ENCODE results near the gene ZNF492. TPM values are rescaled to one million over a fixed set of nuclear protein-coding genes. Genes with fewer than 3 reads are reported as not detected.
"Not testable (repeated sequence)": the region's sequence is repeated elsewhere in the genome, so short reads cannot be mapped to it uniquely, and the experiment has no call there.

ZNF492 gene
- total RNA-seq, 3 donors from 2014 or later (not counting 1 experiment from before 2014, with no cell fraction given), result 0.40 to 0.54 TPM; not detected in 1

- no peak overlapping the region for H3K4me3 ChIP-seq (ENCODE audit: low read length)
- ATAC-seq (no peak), DNase-seq (no peak)
- Mint-ChIP-seq H3K4me3 (no peak overlapping the region), H3K9me3 (peaks cover 2 to 7% of the 10 kb centered on the region in 2 donors), H3K36me3 (no peaks in the 10 kb centered on the region), H3K27ac (no peak overlapping the region), H3K4me1 (no peaks in the 10 kb centered on the region), H3K27me3 (ENCODE audit: low read depth in 2 of 2) (no peaks in the 10 kb centered on the region)
- H3K9me3 ChIP-seq (ENCODE audit: control insufficient read depth, insufficient read depth, low read length), result peaks cover 6% of the 10 kb centered on the region
- intact Hi-C loops (cut with micrococcal nuclease), result no loop called here
- H3K4me1 ChIP-seq (ENCODE audit: control insufficient read depth, insufficient read depth, low read length), result no peaks in the 10 kb centered on the region
- no peak overlapping the region for H3K27ac ChIP-seq (ENCODE audit: low read length)
- TF ChIP-seq CTCF (IDR thresholded peaks at IDR 0.05), result no peak
- peaks cover 2% of the 10 kb centered on the region for H3K27me3 ChIP-seq (ENCODE audit: control insufficient read depth, insufficient read depth, low read length)
- 60% methylated on average over 1 of the region's 1 CpG for WGBS (ENCODE audit: insufficient coverage)
- H3K36me3 ChIP-seq (ENCODE audit: control insufficient read depth, insufficient read depth, low read length), result no peaks in the 10 kb centered on the region
Observed at GRCh38 chr19:22627526-22627925, 6.6 kb upstream of the ZNF492 start.

- Mint-ChIP-seq H3K27ac (no peak overlapping the region), H3K4me1 (no peaks in the 10 kb centered on the region), H3K36me3 (no peaks in the 10 kb centered on the region), H3K9me3 (peaks cover 2 to 7% of the 10 kb centered on the region in 2 donors), H3K4me3 (no peak overlapping the region), H3K27me3 (ENCODE audit: low read depth in 2 of 2) (no peaks in the 10 kb centered on the region)
- TF ChIP-seq CTCF (IDR thresholded peaks at IDR 0.05), result no peak
- H3K9me3 ChIP-seq (ENCODE audit: control insufficient read depth, insufficient read depth, low read length), result peaks cover 6% of the 10 kb centered on the region
- DNase-seq (no peak), ATAC-seq (no peak)
- 95% methylated on average over 6 of the region's 6 CpGs for WGBS (ENCODE audit: insufficient coverage)
- no peaks in the 10 kb centered on the region for H3K36me3 ChIP-seq (ENCODE audit: control insufficient read depth, insufficient read depth, low read length)
- H3K27me3 ChIP-seq (ENCODE audit: control insufficient read depth, insufficient read depth, low read length), result no peaks in the 10 kb centered on the region
- no peak overlapping the region for H3K27ac ChIP-seq (ENCODE audit: low read length)
- peaks cover 2% of the 10 kb centered on the region for H3K4me1 ChIP-seq (ENCODE audit: control insufficient read depth, insufficient read depth, low read length)
- no peak overlapping the region for H3K4me3 ChIP-seq (ENCODE audit: low read length)
- intact Hi-C loops (cut with micrococcal nuclease), result no loop called here
Observed at GRCh38 chr19:22628401-22628800, 5.7 kb upstream of the ZNF492 start.

GRCh38 chr19:22634450-22634827 is 315 bp downstream of the ZNF492 start:
- Mint-ChIP-seq H3K27ac (no peak overlapping the region), H3K27me3 (ENCODE audit: low read depth in 2 of 2) (no peaks in the 10 kb centered on the region), H3K4me1 (no peaks in the 10 kb centered on the region), H3K36me3 (no peaks in the 10 kb centered on the region), H3K4me3 (peak overlapping the region; percentile 89), H3K9me3 (peaks cover 4 to 7% of the 10 kb centered on the region in 2 donors)
- no peak for TF ChIP-seq CTCF (IDR thresholded peaks at IDR 0.05)
- no peaks in the 10 kb centered on the region for H3K27me3 ChIP-seq (ENCODE audit: control insufficient read depth, insufficient read depth, low read length)
- intact Hi-C loops (cut with micrococcal nuclease), result no loop called here
- ATAC-seq, result peak in 2 of 3 donors; percentile 7 to 25
- peaks cover 11% of the 10 kb centered on the region for H3K4me1 ChIP-seq (ENCODE audit: control insufficient read depth, insufficient read depth, low read length)
- H3K9me3 ChIP-seq (ENCODE audit: control insufficient read depth, insufficient read depth, low read length), result no peaks in the 10 kb centered on the region
- 2% methylated on average over 24 of the region's 24 CpGs for WGBS (ENCODE audit: insufficient coverage)
- no peaks in the 10 kb centered on the region for H3K36me3 ChIP-seq (ENCODE audit: control insufficient read depth, insufficient read depth, low read length)
- H3K4me3 ChIP-seq (ENCODE audit: low read length), result peak overlapping the region; percentile 43
- no peak for DNase-seq
- H3K27ac ChIP-seq (ENCODE audit: low read length), result no peak overlapping the region

GRCh38 chr19:22685493-22685892 is 51.4 kb downstream of the ZNF492 start:
- H3K4me3 ChIP-seq (ENCODE audit: low read length); H3K4me1 ChIP-seq (ENCODE audit: control insufficient read depth, insufficient read depth, low read length); intact Hi-C loops (cut with micrococcal nuclease); DNase-seq; H3K27ac Mint-ChIP-seq; H3K4me1 Mint-ChIP-seq; H3K27me3 ChIP-seq (ENCODE audit: control insufficient read depth, insufficient read depth, low read length); ATAC-seq; H3K27ac ChIP-seq (ENCODE audit: low read length); H3K4me3 Mint-ChIP-seq; H3K9me3 Mint-ChIP-seq; H3K27me3 Mint-ChIP-seq (ENCODE audit: low read depth in 2 of 2); H3K36me3 ChIP-seq (ENCODE audit: control insufficient read depth, insufficient read depth, low read length): not testable (repeated sequence)
- 94% methylated on average over 2 of the region's 2 CpGs for WGBS (ENCODE audit: insufficient coverage)
- H3K9me3 ChIP-seq (ENCODE audit: control insufficient read depth, insufficient read depth, low read length), result peaks cover 23% of the 10 kb centered on the region
- H3K36me3 Mint-ChIP-seq, result peaks cover 23% of the 10 kb centered on the region

- H3K27me3 ChIP-seq (ENCODE audit: control insufficient read depth, insufficient read depth, low read length); H3K4me3 ChIP-seq (ENCODE audit: low read length); H3K4me1 Mint-ChIP-seq; DNase-seq; H3K4me3 Mint-ChIP-seq; H3K36me3 Mint-ChIP-seq; H3K36me3 ChIP-seq (ENCODE audit: control insufficient read depth, insufficient read depth, low read length); intact Hi-C loops (cut with micrococcal nuclease); ATAC-seq; H3K27ac Mint-ChIP-seq; H3K4me1 ChIP-seq (ENCODE audit: control insufficient read depth, insufficient read depth, low read length); H3K27ac ChIP-seq (ENCODE audit: low read length); H3K27me3 Mint-ChIP-seq (ENCODE audit: low read depth in 2 of 2): not testable (repeated sequence)
- WGBS (ENCODE audit: insufficient coverage), result 96% methylated on average over 22 of the region's 22 CpGs
- peaks cover 18% of the 10 kb centered on the region for H3K9me3 ChIP-seq (ENCODE audit: control insufficient read depth, insufficient read depth, low read length)
- peaks cover 6 to 11% of the 10 kb centered on the region in 2 donors for H3K9me3 Mint-ChIP-seq
Observed at GRCh38 chr19:22702661-22703060, 68.5 kb downstream of the ZNF492 start.

GRCh38 chr19:22703096-22703495 is 69.0 kb downstream of the ZNF492 start:
- H3K27me3 ChIP-seq (ENCODE audit: control insufficient read depth, insufficient read depth, low read length); H3K4me1 ChIP-seq (ENCODE audit: control insufficient read depth, insufficient read depth, low read length); H3K4me3 ChIP-seq (ENCODE audit: low read length); intact Hi-C loops (cut with micrococcal nuclease); H3K4me3 Mint-ChIP-seq; H3K4me1 Mint-ChIP-seq; DNase-seq; H3K27ac Mint-ChIP-seq; H3K36me3 ChIP-seq (ENCODE audit: control insufficient read depth, insufficient read depth, low read length); H3K36me3 Mint-ChIP-seq; ATAC-seq; H3K27me3 Mint-ChIP-seq (ENCODE audit: low read depth in 2 of 2); H3K27ac ChIP-seq (ENCODE audit: low read length): not testable (repeated sequence)
- H3K9me3 Mint-ChIP-seq, result peaks cover 6 to 11% of the 10 kb centered on the region in 2 donors
- H3K9me3 ChIP-seq (ENCODE audit: control insufficient read depth, insufficient read depth, low read length), result peaks cover 17% of the 10 kb centered on the region
- 97% methylated on average over 28 of the region's 28 CpGs for WGBS (ENCODE audit: insufficient coverage)

Measured in natural killer cell (primary cell).